ENCODE data around the gene ARID3C. TPM values are rescaled to one million over a fixed set of nuclear protein-coding genes. Genes with fewer than 3 reads are reported as not detected.

ARID3C gene
- total and polyA plus RNA-seq, 10 of the 15 experiments (the other 5 are each of a cell fraction or from before 2014, with no cell fraction given), result not detected

GRCh38 chr9:34584970-34585369 is 43.9 kb downstream of the ARID3C start (continued):
- TF ChIP-seq ZNF592 (IDR thresholded peaks at IDR 0.05), result no peak
- no peak for TF ChIP-seq USF1 (IDR thresholded peaks at IDR 0.05; ENCODE audit: borderline replicate concordance, extremely low read length, insufficient read depth, low read depth, low read length)
- TF ChIP-seq RFX5 (IDR thresholded peaks at IDR 0.05; ENCODE audit: low read depth, low read length), result no peak
- TF ChIP-seq GABPA (IDR thresholded peaks at IDR 0.05; ENCODE audit: low read depth), result no peak
- TF ChIP-seq TARDBP (IDR thresholded peaks at IDR 0.05; ENCODE audit: borderline replicate concordance), result no peak

GRCh38 chr9:34582787-34583186 is 46.1 kb downstream of the ARID3C start:
- WGBS (ENCODE audit: insufficient coverage, insufficient replicate concordance, low lambda C conversion rate, missing lambda C conversion rate), result 51% methylated on average over 5 of the region's 5 CpGs
- Histone ChIP-seq H3K27me3 (replicated peaks in 1 of 2; ENCODE audit: control insufficient read depth in 2 of 2, insufficient read depth in 2 of 2, low read length in 1 of 2) (peaks cover 23 to 41% of the 10 kb centered on the region in 2 experiments), H3K4me1 (ENCODE audit: control insufficient read depth, insufficient read depth, low read length) (no peaks in the 10 kb centered on the region), H3K4me3 (no peak overlapping the region), H3K4me2 (ENCODE audit: control insufficient read depth, insufficient read depth) (no peak overlapping the region), H3K9me3 (replicated peaks; ENCODE audit: control insufficient read depth, insufficient read depth, low read length) (no peaks in the 10 kb centered on the region), H3K79me2 (ENCODE audit: control insufficient read depth, insufficient read depth, low read length) (no peaks in the 10 kb centered on the region), H3K27ac (ENCODE audit: control insufficient read depth, insufficient read depth) (no peak overlapping the region), H4K20me1 (ENCODE audit: control insufficient read depth, insufficient read depth) (peaks cover 4% of the 10 kb centered on the region), H3K36me3 (ENCODE audit: control insufficient read depth in 2 of 2, insufficient read depth in 2 of 2, low read length in 1 of 2) (no peaks in the 10 kb centered on the region), H2AFZ (ENCODE audit: control insufficient read depth, low read depth, low read length) (no peak overlapping the region), H3K9ac (ENCODE audit: control insufficient read depth, insufficient read depth, low read length) (no peak overlapping the region)
- DNase-seq (ENCODE audit: low read depth, low spot score) (no peak), FAIRE-seq (no peak), ATAC-seq (no peak)
- ChIA-PET POLR2A (interaction anchor here (0.6 kb wide), 1 partner anchor 516 kb away, joined by 6 read pairs; no protein-coding TSS in a partner anchor), SMC1A (ENCODE audit: uncharacterized antibody, unreplicated experiment) (interaction anchor here (0.7 kb wide), 1 partner anchor 9 kb away, joined by 3 read pairs; no protein-coding TSS in a partner anchor), RAD21 (ENCODE audit: unreplicated experiment) (no interaction called here), CTCF (interaction anchor here (1.2 to 1.4 kb wide), 3 partner anchors 12 to 151 kb away, joined by 3 to 5 read pairs (median 3); no protein-coding TSS in a partner anchor)
- in situ Hi-C loops (cut with MboI) (no loop called here), intact Hi-C loops (cut with micrococcal nuclease; ENCODE audit: unreplicated experiment) (no loop called here)
- BruUV-seq (replicated peaks), result no TSS peak
- TF ChIP-seq ZBTB33 (IDR thresholded peaks at IDR 0.05), result no peak
- TF ChIP-seq HCFC1 (IDR thresholded peaks at IDR 0.05; ENCODE audit: low read length), result no peak
- no peak for TF ChIP-seq ZNF207 (IDR thresholded peaks at IDR 0.05; ENCODE audit: borderline replicate concordance)
- no peak for TF ChIP-seq ZBTB4 (CRISPR knock-in tag; IDR thresholded peaks at IDR 0.05)
- TF ChIP-seq RBBP5 (conservative IDR thresholded peaks at IDR 0.05), result no peak
- TF ChIP-seq SIX5 (IDR thresholded peaks at IDR 0.05; ENCODE audit: low read depth, low read length, severe bottlenecking), result no peak
- TF ChIP-seq TARDBP (IDR thresholded peaks at IDR 0.05; ENCODE audit: borderline replicate concordance), result no peak
